Stimulated activated CD4-positive, alpha-beta T cell treated with anti-CD3 and anti-CD28 coated beads, Interleukin-1b, Interleukin-23, amount 100 ng/mL, for 24 hours (primary cell): ENCODE data around the gene MARCHF7.

Experiments
- DNase-seq, 4 experiments: peaks; one replicate each; pipeline ENCODE4 v3.0.0-alpha.2; 2020; ENCODE audit warnings: low read depth in 4 of 4, low spot score in 1 of 4

The MARCHF7 gene

DNA sequence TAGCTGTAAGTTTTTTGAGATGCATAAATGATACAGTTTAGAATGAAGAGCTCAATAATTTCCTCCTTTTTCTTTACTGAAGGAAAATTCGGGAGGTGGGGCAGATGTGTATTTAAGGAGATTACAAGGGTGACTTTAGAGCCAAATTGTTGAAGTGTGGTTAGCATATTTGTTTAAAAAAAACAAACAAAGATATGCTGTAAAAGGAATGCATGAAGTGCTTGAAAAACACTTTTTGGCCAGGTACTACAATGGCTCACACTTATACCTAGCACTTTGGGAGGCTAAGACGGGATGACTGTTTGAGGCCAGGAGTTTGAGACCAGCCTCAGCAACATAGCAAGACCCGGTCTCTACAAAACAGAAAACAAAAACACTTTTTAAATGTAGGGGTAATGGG lies 47.3 kb downstream of the MARCHF7 start:
- no peak for DNase-seq

GRCh38 chr2:159760326-159760725 lies 48.0 kb downstream of the MARCHF7 start:
- no peak for DNase-seq

- no peak for DNase-seq
Observed at GRCh38 chr2:159762075-159762474, 49.8 kb downstream of the MARCHF7 start.
